Ascending aorta (tissue), 2 donors: ENCODE data around the gene ZBED3. TPM values are rescaled to one million over a fixed set of nuclear protein-coding genes. Genes with fewer than 3 reads are reported as not detected.
A peak's percentile ranks its signal among the peaks of the same experiment; 100 is the strongest.

Source experiments
- DNase-seq, 2 donors: peaks; one replicate each; pipeline ENCODE4 v3.0.0-alpha.2; 2019; ENCODE audit warnings: low spot score in 2 of 2
- H3K27ac ChIP-seq, 2 donors: fragments of 200-600 bp; sonication (generic); one replicate each; pipeline ENCODE4 v1.5.1; 2016 to 2017; ENCODE audit warnings: mild to moderate bottlenecking in 1 of 2
- H3K27me3 ChIP-seq: fragments of 200-600 bp; sonication (generic); one replicate; pipeline ENCODE4 v1.5.1; 2017
- H3K36me3 ChIP-seq, 2 donors: fragments of 200-600 bp; sonication (generic); one replicate each; pipeline ENCODE4 v1.5.1; 2016
- H3K4me1 ChIP-seq, 2 donors: fragments of 200-600 bp; sonication (generic); one replicate each; pipeline ENCODE4 v1.5.1; 2016 to 2017; ENCODE audit warnings: mild to moderate bottlenecking in 1 of 2
- H3K4me3 ChIP-seq, 2 donors: fragments of 200-600 bp; sonication (generic); one replicate each; pipeline ENCODE4 v1.5.1; 2016 to 2017; ENCODE audit warnings: mild to moderate bottlenecking in 1 of 2
- H3K9me3 ChIP-seq, 2 donors: fragments of 200-600 bp; sonication (generic); one replicate each; pipeline ENCODE4 v1.5.1; 2016
- CTCF ChIP-seq, 3 experiments: fragments of 200-600 bp in 2 of 3; fragments of 450-650 bp in 1 of 3; sonication (generic) in 2 of 3; IDR thresholded peaks; one replicate each; pipeline ENCODE4 v1.5.1; 2016 to 2019; ENCODE audit warnings: antibody characterized with exemption in 3 of 3, mild to moderate bottlenecking in 1 of 3, moderate library complexity in 1 of 3
- intact Hi-C: fragments of 100-400 bp; cut with DNase I; formaldehyde crosslinking; loops from one replicate; pipeline ENCODE4 v1.15.1; 2023
- total RNA-seq: library from RNA; depleted of rRNA; stranded (reverse); fragments of >200 nt; gene quantifications from one replicate; pipeline ENCODE4 v1.1.0, GENCODE V29; 2016

ZBED3 gene
- total RNA-seq, 1 donor from 2014 or later, result 0.64 TPM

GRCh38 chr5:77077829-77078176 is 9.3 kb downstream of the ZBED3 start:
- intact Hi-C loops, result loop anchor here (2.0 kb wide), 1 partner anchor 415 kb away; the partner anchor contains the start of gene WDR41
- TF ChIP-seq CTCF (IDR thresholded peaks at IDR 0.05), result no peak
- Histone ChIP-seq H3K9me3 (no peaks in the 10 kb centered on the region), H3K27ac (peak overlapping the region in 1 of 2 donors; percentile 30), H3K4me3 (peak overlapping the region; percentile 62 to 69), H3K4me1 (peaks cover 0 to 4% of the 10 kb centered on the region in 2 donors), H3K36me3 (peaks cover 0 to 8% of the 10 kb centered on the region in 2 donors), H3K27me3 (no peaks in the 10 kb centered on the region)
- DNase-seq, result no peak

DNA sequence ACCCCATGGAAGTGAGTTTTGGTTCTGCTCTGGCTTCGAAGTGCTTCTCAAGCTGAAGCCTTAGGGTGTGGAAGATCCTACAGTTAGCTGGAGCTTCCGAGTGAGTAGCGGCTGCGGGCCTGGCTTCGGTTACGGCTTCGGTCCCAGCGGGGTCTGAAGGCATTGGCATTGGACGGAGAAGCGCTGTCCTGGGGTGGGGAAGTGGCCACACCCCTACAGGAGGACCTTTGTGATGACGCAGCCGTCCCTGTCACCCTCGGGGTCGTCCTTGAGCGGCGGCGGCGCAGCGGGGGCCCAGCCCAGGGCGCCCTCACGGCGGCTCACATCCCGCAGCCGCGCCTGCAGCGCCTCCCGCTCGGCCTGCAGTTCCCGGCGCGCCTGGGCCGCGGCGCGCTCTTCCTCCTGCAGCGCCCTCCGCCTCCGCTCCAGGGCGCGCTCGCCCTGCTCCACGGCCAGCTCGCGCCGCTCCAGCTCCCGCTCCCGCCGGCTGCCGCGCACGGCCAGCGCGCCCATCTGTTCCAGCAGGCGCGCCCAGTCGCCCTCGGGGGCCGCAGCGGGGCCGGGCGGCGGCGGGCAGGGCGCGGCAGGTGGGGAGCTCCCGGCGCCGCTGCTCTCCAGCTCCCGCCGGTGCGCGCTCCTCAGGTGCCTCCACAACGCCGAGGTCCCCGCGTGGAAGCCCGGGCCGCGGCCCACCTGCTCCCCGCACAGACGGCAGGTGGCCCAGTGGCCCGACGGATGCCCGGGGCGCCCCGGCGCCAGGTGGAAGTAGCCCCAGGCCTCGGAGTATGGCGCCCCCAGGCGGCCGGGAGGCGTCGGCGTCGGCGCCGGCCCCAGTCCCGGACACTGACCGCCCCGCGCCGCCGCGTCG is 9.9 kb downstream of the ZBED3 start:
- peak overlapping the region; percentile 62 to 69 for H3K4me3 ChIP-seq
- H3K36me3 ChIP-seq, result peaks cover 0 to 8% of the 10 kb centered on the region in 2 donors
- TF ChIP-seq CTCF (IDR thresholded peaks at IDR 0.05), result peak; percentile 26 to 42 (median 28)
- no peaks in the 10 kb centered on the region for H3K9me3 ChIP-seq
- intact Hi-C loops, result loop anchor here (2.0 kb wide), 1 partner anchor 416 kb away; the partner anchor contains the start of gene WDR41
- H3K27me3 ChIP-seq, result no peaks in the 10 kb centered on the region
- peak overlapping the region in 1 of 2 donors; percentile 30 for H3K27ac ChIP-seq
- H3K4me1 ChIP-seq, result peaks cover 0 to 4% of the 10 kb centered on the region in 2 donors
- peak in 1 of 2 donors; percentile 74 for DNase-seq

GRCh38 chr5:77074745-77075144 is 12.3 kb downstream of the ZBED3 start:
- H3K27me3 ChIP-seq, result no peaks in the 10 kb centered on the region
- no peak overlapping the region for H3K27ac ChIP-seq
- no peaks in the 10 kb centered on the region for H3K9me3 ChIP-seq
- no peak for TF ChIP-seq CTCF (IDR thresholded peaks at IDR 0.05)
- DNase-seq, result no peak
- H3K4me3 ChIP-seq, result no peak overlapping the region
- peaks cover 0 to 8% of the 10 kb centered on the region in 2 donors for H3K36me3 ChIP-seq
- intact Hi-C loops, result no loop called here
- H3K4me1 ChIP-seq, result peaks cover 0 to 4% of the 10 kb centered on the region in 2 donors

DNA sequence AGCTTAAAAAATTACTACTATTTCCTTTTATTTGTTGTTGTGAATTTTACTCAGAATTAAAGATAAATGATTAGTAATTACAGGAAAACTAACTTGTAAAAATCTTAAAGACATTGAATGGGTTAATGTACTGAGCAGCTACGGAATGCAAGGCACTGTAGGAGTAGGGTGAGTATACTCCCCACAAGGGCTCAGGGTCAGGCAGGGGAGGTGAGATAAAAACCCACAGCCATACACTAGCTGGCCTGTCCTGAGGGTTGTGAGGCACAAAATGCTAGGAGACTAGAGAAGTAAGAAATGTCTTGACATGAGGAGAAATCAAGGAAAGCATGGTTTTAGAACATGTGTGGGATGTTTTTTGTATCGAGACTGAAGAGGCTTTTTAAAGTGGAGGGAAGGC is 13.4 kb downstream of the ZBED3 start:
- no peaks in the 10 kb centered on the region for H3K9me3 ChIP-seq
- intact Hi-C loops, result no loop called here
- DNase-seq, result no peak

DNA sequence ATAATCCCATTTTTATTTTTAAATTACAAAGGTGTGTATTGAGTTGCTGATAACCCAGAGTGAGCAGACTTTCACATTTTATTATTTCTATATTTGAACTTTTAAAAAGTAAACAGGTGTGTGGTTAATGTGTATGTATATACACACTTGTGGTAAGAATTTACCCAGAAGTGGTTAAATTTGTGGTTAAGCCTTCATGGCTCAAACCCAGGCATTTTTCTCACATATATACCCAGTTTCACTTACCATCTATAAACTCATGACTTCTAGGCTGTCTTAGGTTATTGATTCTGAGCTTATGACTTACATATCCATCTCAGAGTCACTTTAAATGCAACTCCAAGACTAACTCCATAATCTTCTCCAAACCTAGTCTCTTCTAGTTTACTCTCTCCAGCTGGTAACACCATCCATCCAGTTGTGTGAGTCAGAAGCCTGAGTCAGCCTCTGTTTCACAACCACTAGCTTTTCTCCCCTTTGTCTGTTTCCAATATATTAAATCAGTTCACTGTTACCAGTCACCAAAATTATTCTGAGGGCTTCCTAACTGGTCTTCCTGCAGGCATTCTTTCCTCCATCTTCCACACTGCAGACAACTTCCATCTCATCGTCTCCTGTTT is 20.2 kb downstream of the ZBED3 start:
- intact Hi-C loops, result no loop called here
- no peaks in the 10 kb centered on the region for H3K4me1 ChIP-seq
- TF ChIP-seq CTCF (IDR thresholded peaks at IDR 0.05), result no peak
- H3K9me3 ChIP-seq, result no peaks in the 10 kb centered on the region
- H3K4me3 ChIP-seq, result no peak overlapping the region
- H3K27ac ChIP-seq, result peak overlapping the region in 1 of 2 donors; percentile 27
- no peak for DNase-seq
- H3K36me3 ChIP-seq, result peaks cover 17 to 22% of the 10 kb centered on the region in 2 donors
- H3K27me3 ChIP-seq, result no peaks in the 10 kb centered on the region

More for the DNA sequence above, 13.4 kb downstream of the ZBED3 start:
- Histone ChIP-seq H3K27me3 (no peaks in the 10 kb centered on the region), H3K4me3 (no peak overlapping the region), H3K36me3 (peaks cover 0 to 8% of the 10 kb centered on the region in 2 donors), H3K4me1 (peaks cover 0 to 4% of the 10 kb centered on the region in 2 donors), H3K27ac (no peak overlapping the region)
- TF ChIP-seq CTCF (IDR thresholded peaks at IDR 0.05), result no peak
